ENCODE results near the gene DLGAP4.

DLGAP4 gene

GRCh38 chr20:36334281-36335205 lies 28.4 kb downstream of the DLGAP4 start:
- no peak for FAIRE-seq

- FAIRE-seq: no peak
Observed at GRCh38 chr20:36335206-36335870, 29.2 kb downstream of the DLGAP4 start.

- no peak for FAIRE-seq
Observed at GRCh38 chr20:36336204-36336603, 30.1 kb downstream of the DLGAP4 start.

- no peak for FAIRE-seq
Observed at GRCh38 chr20:36336954-36337704, 31.0 kb downstream of the DLGAP4 start.

GRCh38 chr20:36337886-36338285 lies 31.7 kb downstream of the DLGAP4 start:
- FAIRE-seq: no peak

- no peak for FAIRE-seq
Observed at GRCh38 chr20:36339646-36340592, 33.8 kb downstream of the DLGAP4 start.

GRCh38 chr20:36340593-36340990 lies 34.5 kb downstream of the DLGAP4 start:
- FAIRE-seq: no peak

- FAIRE-seq: no peak
Observed at GRCh38 chr20:36341331-36342020, 35.3 kb downstream of the DLGAP4 start.

GRCh38 chr20:36342331-36343120 lies 36.4 kb downstream of the DLGAP4 start:
- FAIRE-seq: no peak

- no peak for FAIRE-seq
Observed at GRCh38 chr20:36343641-36344040, 37.5 kb downstream of the DLGAP4 start.

- no peak for FAIRE-seq
Observed at GRCh38 chr20:36344517-36345132, 38.5 kb downstream of the DLGAP4 start.

GRCh38 chr20:36346256-36346655 lies 40.1 kb downstream of the DLGAP4 start:
- FAIRE-seq: no peak

- FAIRE-seq: no peak
Observed at GRCh38 chr20:36349384-36350170, 43.4 kb downstream of the DLGAP4 start.

GRCh38 chr20:36350439-36350838 lies 44.3 kb downstream of the DLGAP4 start:
- no peak for FAIRE-seq

GRCh38 chr20:36351937-36352336 lies 45.8 kb downstream of the DLGAP4 start:
- no peak for FAIRE-seq

- no peak for FAIRE-seq
Observed at GRCh38 chr20:36352843-36353553, 46.9 kb downstream of the DLGAP4 start.

- no peak for FAIRE-seq
Observed at GRCh38 chr20:36353740-36354139, 47.6 kb downstream of the DLGAP4 start.

- FAIRE-seq: no peak
Observed at GRCh38 chr20:36355469-36356171, 49.5 kb downstream of the DLGAP4 start.

All from endometrium (tissue), 2 donors.